KOPT-K1 (cell line): ENCODE results near the gene MLLT1.

ENCODE experiments used
- H3K27ac ChIP-seq: fragments of 200-600 bp; sonication (generic); 2 replicates; pipeline ENCODE4 v1.5.1; 2016; ENCODE audit warnings: antibody characterized with exemption, mild to moderate bottlenecking, low read depth, low read length; ENCODE audit not compliant: poor library complexity, severe bottlenecking
- H3K36me3 ChIP-seq: fragments of 200-600 bp; sonication (generic); 2 replicates; pipeline ENCODE4 v1.5.1; 2017; ENCODE audit warnings: antibody characterized with exemption, mild to moderate bottlenecking, low read length, moderate library complexity; ENCODE audit not compliant: insufficient read depth
- H3K9me3 ChIP-seq: fragments of 200-600 bp; sonication (generic); 2 replicates; pipeline ENCODE4 v1.5.1; 2017; ENCODE audit warnings: antibody characterized with exemption, low read length, mild to moderate bottlenecking; ENCODE audit not compliant: insufficient read depth, poor library complexity, severe bottlenecking

The MLLT1 gene

DNA sequence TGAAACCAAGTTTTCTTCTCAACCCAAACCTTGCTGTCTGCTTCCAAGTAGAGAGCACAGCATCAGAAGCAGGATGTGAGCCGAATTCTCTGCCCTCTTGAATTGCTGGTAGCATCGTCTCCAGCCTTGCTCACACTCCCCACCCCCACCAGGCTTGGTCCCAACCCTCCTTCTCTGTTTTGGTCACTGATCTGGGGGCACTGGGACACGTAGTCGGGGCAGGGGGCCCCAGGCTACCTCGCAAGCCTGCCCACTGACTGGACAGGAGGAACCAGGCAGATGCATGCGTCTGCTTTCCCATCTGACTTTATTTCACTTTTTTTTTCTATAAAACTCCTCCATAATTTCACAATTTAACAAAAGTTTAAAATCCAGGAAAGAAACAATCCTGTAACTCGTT, 69.7 kb downstream of the MLLT1 start:
- Histone ChIP-seq H3K27ac (no peak overlapping the region), H3K9me3 (no peaks in the 10 kb centered on the region), H3K36me3 (peaks cover 40% of the 10 kb centered on the region; the same call in 1 of the 2 replicates)

DNA sequence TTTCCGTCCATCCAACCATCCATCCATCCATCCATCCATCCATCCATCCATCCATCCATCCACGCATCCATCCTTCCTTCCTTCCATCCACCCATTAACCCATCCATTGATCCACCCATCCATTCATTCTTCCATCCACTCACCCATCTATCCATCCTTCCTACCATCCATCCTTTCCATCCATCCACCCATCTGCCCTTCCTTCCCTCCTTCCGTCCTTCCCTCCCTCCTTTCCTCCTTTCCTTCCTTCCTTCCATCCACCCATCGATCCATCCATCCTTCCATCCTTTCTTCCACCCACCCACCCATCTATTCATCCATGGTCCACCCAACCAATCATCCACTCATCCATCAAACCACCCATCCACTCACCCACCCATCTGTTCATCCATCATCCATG, 70.1 kb downstream of the MLLT1 start:
- Histone ChIP-seq H3K36me3 (peaks cover 37% of the 10 kb centered on the region; the same call in 1 of the 2 replicates), H3K9me3 (no peaks in the 10 kb centered on the region), H3K27ac (no peak overlapping the region)

DNA sequence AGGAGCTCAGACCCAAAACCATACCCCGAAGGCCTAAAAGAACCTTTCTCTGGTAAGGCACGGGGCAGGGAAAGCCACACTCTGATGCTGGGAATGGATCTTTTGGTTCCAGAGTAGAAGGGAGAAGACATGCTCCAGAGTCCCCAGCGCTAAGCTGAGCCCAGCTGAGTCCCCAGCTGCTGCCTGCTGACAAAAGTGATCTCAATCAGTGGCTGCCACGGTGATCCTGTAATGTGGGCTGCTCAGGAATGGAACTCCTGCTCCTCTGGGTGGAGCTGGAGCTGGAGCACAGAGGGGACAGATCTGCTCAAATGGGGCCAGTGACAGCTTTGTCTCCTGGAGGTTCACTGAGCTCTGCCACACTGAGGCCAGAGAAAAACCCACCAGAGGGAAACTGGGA, 70.5 kb downstream of the MLLT1 start:
- Histone ChIP-seq H3K27ac (no peak overlapping the region), H3K36me3 (peaks cover 33% of the 10 kb centered on the region; the same call in 1 of the 2 replicates), H3K9me3 (no peaks in the 10 kb centered on the region)

DNA sequence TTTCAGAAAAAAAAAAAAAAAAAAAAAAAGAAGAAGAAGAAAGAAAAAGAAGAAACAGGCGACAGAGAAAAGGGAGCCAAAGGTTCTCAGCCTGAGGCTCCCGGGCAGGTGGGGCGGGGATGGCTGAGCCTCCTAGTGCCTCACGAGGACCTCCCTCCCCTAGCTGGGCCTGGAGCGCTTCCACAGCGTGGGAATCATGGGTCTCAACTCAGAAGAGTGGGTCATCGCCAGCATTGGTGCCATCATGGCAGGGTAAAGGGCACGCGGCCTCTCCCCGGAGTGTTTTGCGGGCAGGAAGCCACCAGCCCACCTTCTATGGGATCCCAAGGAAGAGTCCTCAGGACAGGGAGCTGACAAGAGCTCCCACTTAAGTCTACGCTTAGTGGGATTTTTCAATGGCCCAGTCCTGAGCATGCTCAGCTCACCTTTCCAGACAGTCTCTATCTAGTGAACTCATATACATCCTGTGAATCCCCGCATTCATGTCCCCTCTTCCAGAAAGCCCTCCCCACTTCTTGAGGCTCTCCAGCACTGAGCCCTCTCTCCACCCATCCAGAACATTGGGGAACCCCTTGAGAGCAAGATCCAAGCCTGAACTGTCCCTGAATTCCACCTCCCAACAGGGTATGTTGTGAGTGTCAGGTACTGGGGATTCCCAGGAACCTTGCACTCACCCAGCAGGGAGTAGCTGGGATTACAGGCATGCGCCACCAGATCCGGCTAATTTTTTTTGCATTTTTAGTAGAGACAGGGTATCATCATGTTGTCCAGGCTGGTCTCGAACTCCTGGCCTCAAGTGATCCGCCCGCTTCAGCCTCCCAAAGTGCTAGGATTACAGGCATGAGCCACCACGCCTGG, 74.7 kb downstream of the MLLT1 start:
- Histone ChIP-seq H3K27ac (no peak overlapping the region), H3K36me3 (no peaks in the 10 kb centered on the region), H3K9me3 (no peaks in the 10 kb centered on the region)

DNA sequence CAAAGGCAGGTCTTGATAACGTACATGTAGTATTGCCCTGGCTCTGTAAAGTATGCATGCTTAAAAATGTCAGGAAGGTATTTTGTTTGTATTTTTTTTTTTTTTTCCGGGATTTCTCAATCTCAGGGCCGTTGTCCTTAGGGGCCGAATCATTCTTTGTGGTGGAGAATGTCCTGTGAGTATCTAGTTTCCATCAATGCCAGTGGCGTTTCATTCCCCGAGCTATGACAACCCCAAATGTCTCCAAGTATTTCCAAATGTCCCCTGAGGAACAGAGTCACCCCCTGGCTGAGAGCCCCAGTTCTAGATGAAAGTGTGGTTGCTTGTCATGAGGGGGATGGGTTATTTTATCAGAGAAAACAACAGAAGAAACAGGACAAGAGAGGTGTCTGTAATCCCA, 75.6 kb downstream of the MLLT1 start:
- Histone ChIP-seq H3K9me3 (no peaks in the 10 kb centered on the region), H3K27ac (no peak overlapping the region), H3K36me3 (no peaks in the 10 kb centered on the region)

DNA sequence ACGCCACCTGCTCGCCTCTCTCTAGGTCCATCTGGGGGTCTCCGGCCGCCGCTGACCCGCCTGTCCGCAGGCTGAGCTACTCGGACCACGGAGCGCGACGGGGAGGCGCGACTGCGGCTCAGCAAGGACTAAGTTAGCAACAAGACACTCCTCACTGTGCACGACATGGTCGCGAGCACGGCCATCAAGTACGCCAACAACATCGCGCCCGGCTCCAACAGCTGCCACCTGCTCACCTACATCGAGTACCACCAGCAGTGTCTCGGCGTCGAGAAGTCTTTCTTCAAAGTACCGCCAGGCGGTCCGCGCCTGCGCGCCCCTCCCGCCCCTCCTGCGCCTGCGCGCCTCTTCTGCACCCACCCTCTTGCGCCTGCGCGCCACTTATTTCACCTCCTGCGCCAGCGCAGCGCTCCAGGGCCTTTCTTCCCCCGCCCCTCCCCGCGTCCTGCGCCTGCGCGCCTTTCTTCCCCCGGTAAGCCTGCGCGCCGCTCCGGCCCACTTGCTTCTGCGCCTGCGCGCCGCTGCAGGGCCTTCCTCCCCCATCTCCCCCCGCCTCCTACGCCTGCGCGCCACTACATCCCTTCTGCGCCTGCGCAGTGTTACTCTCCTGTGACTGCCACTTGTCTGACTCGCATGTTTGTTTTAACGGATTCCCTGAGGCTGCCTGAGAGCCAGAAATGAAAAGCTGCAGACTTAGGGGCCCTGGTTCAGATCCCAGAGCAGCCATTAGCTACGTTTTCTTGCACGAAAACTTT, 80.4 kb downstream of the MLLT1 start:
- no peaks in the 10 kb centered on the region for H3K9me3 ChIP-seq
- no peaks in the 10 kb centered on the region for H3K36me3 ChIP-seq
- H3K27ac ChIP-seq, result peak overlapping the region; percentile 82

DNA sequence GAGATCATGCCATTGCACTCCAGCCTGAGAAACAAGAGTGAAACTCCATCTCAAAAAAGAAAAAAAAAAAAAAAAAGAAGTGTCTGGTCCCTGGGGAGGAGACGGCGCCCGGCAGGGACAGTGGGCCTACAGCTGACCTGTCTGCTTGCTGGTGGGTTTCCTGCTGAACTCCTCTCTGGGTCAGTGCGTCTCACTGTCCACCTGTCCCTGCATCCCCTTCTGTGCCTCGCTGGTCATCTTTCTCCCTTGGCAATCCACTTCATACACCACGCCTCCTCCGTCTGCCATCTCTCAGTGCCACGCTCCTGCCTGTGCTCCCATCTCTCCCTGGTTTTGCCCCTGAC, 80.9 kb downstream of the MLLT1 start:
- no peaks in the 10 kb centered on the region for H3K9me3 ChIP-seq
- H3K27ac ChIP-seq, result peak overlapping the region; percentile 82

DNA sequence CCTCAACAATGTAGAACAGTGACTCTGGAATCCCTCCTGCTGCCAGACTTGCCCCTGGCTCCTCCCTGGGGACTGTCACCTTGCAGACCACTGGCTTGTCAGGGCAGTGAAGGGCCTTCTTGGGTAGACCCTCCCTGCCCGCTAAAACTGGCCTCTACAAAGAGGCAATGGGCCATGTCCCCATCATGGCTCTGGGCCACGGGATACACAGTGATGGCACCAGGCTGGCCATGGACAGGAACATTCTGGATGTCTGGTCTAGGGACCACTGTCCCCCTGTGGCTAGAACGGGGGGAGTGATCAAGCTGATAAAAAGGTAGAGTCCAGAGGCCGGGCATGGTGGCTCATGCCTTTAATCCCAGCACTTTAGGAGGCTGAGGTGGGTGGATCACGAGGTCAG, 83.4 kb downstream of the MLLT1 start:
- Histone ChIP-seq H3K9me3 (no peaks in the 10 kb centered on the region), H3K36me3 (no peaks in the 10 kb centered on the region), H3K27ac (no peak overlapping the region)

More for the DNA sequence above, 80.9 kb downstream of the MLLT1 start:
- no peaks in the 10 kb centered on the region for H3K36me3 ChIP-seq

DNA sequence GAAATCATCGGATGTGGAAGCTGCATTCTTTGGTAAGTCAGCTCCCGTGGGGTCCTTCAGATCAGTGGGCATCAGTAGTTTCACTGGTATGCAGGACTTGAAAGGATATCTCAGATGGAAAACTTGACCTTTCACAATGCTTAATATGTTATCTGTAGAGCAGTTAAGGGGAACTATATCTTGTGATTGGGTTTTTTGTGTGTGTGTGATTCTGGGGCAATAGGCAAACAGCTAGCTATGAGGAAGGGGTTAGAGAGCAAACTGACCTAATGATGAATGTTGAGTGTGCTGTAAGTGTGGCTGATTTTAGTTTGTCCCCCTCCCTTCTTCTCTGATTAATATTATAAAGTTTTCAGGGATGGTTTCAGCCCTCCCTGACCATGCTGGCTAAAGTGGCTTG, 91.0 kb downstream of the MLLT1 start:
- H3K27ac ChIP-seq, result no peak overlapping the region
- peaks cover 4% of the 10 kb centered on the region for H3K9me3 ChIP-seq
- H3K36me3 ChIP-seq, result no peaks in the 10 kb centered on the region

DNA sequence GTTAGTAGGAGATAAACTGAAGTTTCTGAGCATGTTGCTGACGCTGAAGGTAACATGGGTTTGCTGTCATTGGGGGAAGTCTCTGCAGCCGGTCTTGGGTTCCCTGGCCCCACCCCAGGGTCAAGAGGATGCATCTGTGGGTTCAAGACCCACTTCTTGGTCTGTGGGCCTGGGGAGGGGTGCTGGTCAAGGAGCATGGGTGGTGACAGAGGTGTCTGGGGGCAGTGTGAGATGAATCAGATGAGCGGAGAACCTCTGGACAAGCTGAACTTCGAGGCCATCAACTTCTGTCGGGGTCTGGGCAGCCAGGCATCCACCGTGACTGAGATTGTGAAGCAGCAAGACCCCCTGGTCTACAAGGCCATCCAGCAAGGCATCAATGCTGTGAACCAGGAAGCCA, 92.4 kb downstream of the MLLT1 start:
- H3K36me3 ChIP-seq, result no peaks in the 10 kb centered on the region
- H3K9me3 ChIP-seq, result peaks cover 4% of the 10 kb centered on the region
- no peak overlapping the region for H3K27ac ChIP-seq

DNA sequence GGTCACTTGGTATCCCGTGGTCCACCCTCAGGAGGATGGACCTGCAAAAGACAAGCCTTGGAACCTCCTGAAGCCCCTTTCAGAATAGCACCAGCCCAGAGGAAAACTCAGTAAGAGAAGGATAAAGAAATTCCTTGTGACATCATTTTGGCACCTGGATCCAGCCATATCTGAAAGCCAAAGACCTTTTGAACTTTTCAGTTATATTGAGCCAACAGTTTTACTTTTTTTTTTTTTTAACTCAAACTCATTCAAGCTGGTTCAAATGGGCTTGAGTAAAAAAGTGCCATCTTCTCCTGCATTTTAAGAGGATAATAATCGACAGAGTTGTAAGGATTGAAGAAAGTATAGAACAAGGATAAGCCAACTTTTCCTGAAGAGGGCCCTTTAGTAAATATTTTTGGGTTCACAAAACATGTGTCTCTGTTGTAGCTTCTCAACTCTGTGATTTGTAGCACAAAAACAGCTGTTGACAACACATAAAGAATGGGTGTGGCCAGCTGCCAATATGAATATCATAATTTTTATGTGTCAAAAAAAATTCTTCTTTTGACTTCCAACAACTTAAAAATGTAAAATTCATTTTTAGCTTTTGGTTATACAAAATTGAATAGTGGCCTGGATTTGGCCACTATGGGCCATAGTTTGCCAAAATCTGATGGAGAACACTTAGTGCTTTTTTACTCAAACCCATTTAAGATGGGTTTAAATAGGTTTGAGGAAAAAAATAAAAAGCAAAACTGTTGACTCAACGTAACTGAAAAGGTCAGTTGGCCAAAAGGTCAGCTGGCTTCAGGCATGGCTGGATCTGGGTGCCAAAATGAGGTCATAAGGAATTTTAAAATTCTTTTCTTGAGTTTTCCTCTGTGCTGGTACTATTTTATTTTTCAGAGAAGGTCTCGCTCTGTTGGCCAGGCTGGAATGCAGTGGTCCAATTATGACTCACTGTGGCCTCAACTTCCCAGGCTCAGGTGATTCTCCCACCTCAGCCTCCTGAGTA, 93.6 kb downstream of the MLLT1 start:
- H3K27ac ChIP-seq, result no peak overlapping the region
- peaks cover 4% of the 10 kb centered on the region for H3K9me3 ChIP-seq
- no peaks in the 10 kb centered on the region for H3K36me3 ChIP-seq

DNA sequence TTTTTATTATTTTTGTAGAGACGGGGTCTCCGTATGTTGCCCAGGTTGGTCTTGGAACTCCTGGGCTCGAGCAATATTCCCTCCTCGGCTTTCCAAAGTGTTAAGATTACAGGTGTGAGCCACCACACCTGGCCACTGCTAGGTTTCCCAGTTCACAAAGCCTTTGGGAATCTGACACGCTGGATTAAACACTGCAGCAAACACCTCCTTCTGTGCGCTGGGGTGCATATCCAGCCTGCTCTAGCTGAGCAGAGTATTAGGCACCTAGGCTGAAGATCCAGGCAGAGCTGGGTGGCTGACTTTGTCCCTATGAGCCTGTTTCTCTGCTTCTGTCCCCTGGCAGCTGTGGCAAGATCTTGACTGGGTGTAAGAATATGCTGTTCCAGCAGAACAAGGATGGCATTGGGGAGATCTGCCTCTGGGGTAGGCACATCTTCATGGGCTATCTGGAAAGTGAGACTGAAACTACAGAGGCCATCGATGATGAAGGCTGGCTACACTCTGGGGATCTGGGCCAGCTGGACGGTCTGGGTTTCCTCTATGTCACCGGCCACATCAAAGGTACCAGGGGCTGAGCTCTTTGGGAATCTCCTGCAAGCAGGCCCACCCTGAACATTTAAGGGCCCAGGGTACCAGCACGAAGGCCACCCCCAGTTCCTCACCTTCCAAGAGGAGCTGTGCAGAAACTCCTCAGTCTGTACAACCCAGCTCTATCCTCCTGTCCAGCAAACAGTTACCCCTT, 94.5 kb downstream of the MLLT1 start:
- Histone ChIP-seq H3K36me3 (no peaks in the 10 kb centered on the region), H3K9me3 (peaks cover 4% of the 10 kb centered on the region), H3K27ac (no peak overlapping the region)

DNA sequence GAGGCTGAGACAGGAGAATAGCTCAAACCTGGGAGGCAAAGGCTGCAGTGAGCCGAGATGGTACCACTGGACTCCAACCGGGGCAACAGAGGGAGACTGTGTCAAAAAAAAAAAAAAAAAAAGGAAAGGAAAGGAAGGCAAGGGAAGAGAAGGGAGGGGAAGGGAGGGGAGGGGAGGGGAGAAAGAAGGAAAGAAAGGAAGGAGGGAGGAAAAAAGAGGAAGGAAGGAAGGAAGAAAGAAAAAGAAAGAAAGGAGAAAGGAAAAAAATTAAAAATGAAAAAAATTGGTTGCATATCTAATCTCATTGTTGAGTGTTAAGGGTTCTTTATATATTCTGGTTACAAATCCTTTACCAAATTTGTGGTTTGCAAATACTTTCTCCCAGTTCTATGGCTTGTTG, 98.7 kb downstream of the MLLT1 start:
- no peaks in the 10 kb centered on the region for H3K36me3 ChIP-seq
- no peaks in the 10 kb centered on the region for H3K9me3 ChIP-seq
- H3K27ac ChIP-seq, result no peak overlapping the region

DNA sequence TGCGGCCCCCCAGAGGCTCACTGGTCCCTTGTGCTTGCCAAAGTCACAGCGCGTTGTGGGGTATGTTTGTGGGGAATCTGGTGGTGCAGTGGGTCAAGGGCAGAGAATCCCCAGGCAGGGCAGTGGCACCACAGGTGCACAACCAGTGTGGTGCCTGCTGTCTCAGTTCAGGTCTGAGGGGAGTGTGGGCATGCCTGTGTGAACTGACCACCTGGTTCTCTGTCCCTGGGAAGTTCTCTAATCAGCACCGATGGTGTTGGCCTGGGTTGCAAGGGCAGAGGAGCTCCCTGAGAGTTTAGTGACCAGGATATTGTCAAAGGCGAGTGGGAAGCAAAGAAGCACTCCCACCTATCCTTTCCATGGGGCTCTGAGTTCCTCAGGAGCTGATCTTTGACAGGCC, 106.6 kb downstream of the MLLT1 start:
- no peaks in the 10 kb centered on the region for H3K36me3 ChIP-seq
- H3K9me3 ChIP-seq, result no peaks in the 10 kb centered on the region
- no peak overlapping the region for H3K27ac ChIP-seq
